Measurements from ENCODE around the gene TMEM205. TPM values are rescaled to one million over a fixed set of nuclear protein-coding genes. Genes with fewer than 3 reads are reported as not detected.
A peak's percentile ranks its signal among the peaks of the same experiment; 100 is the strongest.
"Not testable (repeated sequence)": the region's sequence is repeated elsewhere in the genome, so short reads cannot be mapped to it uniquely, and the experiment has no call there.

TMEM205 gene
- total and polyA plus RNA-seq, 4 donors, result 101 to 166 (median 127) TPM

GRCh38 chr19:11321191-11322126 lies 24.6 kb downstream of the TMEM205 start:
- Histone ChIP-seq H3K36me3 (ENCODE audit: control insufficient read depth in 4 of 4, insufficient read depth in 4 of 4, low read length in 4 of 4) (peaks cover 0 to 5% (median 1%) of the 10 kb centered on the region in 4 donors), H3K27me3 (ENCODE audit: control insufficient read depth in 3 of 3, insufficient read depth in 3 of 3, low read length in 2 of 3) (no peaks in the 10 kb centered on the region), H3K9me3 (ENCODE audit: control insufficient read depth in 4 of 4, insufficient read depth in 3 of 4, low read length in 3 of 4) (no peaks in the 10 kb centered on the region), H3K9ac (ENCODE audit: insufficient read depth in 1 of 2, low read length in 2 of 2) (peak overlapping the region in 1 of 2 donors; percentile 55), H3K27ac (ENCODE audit: low read depth in 1 of 2, low read length in 1 of 2) (peak overlapping the region in 1 of 2 donors; percentile 26), H3K4me3 (no peak overlapping the region), H3K4me1 (ENCODE audit: control insufficient read depth in 5 of 5, insufficient read depth in 5 of 5, low read length in 5 of 5) (peaks cover 0 to 37% (median 20%) of the 10 kb centered on the region in 5 donors)
- no peak for ATAC-seq (ENCODE audit: insufficient read depth, low FRiP score)
- no peak for DNase-seq
- TF ChIP-seq, protein P1, sequence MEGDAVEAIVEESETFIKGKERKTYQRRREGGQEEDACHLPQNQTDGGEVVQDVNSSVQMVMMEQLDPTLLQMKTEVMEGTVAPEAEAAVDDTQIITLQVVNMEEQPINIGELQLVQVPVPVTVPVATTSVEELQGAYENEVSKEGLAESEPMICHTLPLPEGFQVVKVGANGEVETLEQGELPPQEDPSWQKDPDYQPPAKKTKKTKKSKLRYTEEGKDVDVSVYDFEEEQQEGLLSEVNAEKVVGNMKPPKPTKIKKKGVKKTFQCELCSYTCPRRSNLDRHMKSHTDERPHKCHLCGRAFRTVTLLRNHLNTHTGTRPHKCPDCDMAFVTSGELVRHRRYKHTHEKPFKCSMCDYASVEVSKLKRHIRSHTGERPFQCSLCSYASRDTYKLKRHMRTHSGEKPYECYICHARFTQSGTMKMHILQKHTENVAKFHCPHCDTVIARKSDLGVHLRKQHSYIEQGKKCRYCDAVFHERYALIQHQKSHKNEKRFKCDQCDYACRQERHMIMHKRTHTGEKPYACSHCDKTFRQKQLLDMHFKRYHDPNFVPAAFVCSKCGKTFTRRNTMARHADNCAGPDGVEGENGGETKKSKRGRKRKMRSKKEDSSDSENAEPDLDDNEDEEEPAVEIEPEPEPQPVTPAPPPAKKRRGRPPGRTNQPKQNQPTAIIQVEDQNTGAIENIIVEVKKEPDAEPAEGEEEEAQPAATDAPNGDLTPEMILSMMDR (IDR thresholded peaks at IDR 0.05; ENCODE audit: control extremely low read depth, extremely low read depth), result no peak
- 55 to 67% methylated on average over 14 of the region's 14 CpGs for WGBS, 2 donors

- 42 to 65% methylated on average over 9 of the region's 9 CpGs for WGBS, 2 donors
- ATAC-seq (ENCODE audit: insufficient read depth, low FRiP score); H3K9me3 ChIP-seq (ENCODE audit: control insufficient read depth in 4 of 4, insufficient read depth in 3 of 4, low read length in 3 of 4); H3K27me3 ChIP-seq (ENCODE audit: control insufficient read depth in 3 of 3, insufficient read depth in 3 of 3, low read length in 2 of 3); DNase-seq; H3K4me3 ChIP-seq; H3K27ac ChIP-seq (ENCODE audit: low read depth in 1 of 2, low read length in 1 of 2); H3K9ac ChIP-seq (ENCODE audit: insufficient read depth in 1 of 2, low read length in 2 of 2); H3K36me3 ChIP-seq (ENCODE audit: control insufficient read depth in 4 of 4, insufficient read depth in 4 of 4, low read length in 4 of 4): not testable (repeated sequence)
- H3K4me1 ChIP-seq (ENCODE audit: control insufficient read depth in 5 of 5, insufficient read depth in 5 of 5, low read length in 5 of 5), result peaks cover 0 to 37% (median 20%) of the 10 kb centered on the region in 5 donors
These were observed 25.6 kb downstream of the TMEM205 start for GRCh38 chr19:11320278-11320995.

- Histone ChIP-seq H3K4me3 (no peak overlapping the region), H3K9me3 (ENCODE audit: control insufficient read depth in 4 of 4, insufficient read depth in 3 of 4, low read length in 3 of 4) (no peaks in the 10 kb centered on the region), H3K9ac (ENCODE audit: insufficient read depth in 1 of 2, low read length in 2 of 2) (no peak overlapping the region), H3K27me3 (ENCODE audit: control insufficient read depth in 3 of 3, insufficient read depth in 3 of 3, low read length in 2 of 3) (no peaks in the 10 kb centered on the region), H3K27ac (ENCODE audit: low read depth in 1 of 2, low read length in 1 of 2) (no peak overlapping the region), H3K4me1 (ENCODE audit: control insufficient read depth in 5 of 5, insufficient read depth in 5 of 5, low read length in 5 of 5) (no peaks in the 10 kb centered on the region), H3K36me3 (ENCODE audit: control insufficient read depth in 4 of 4, insufficient read depth in 4 of 4, low read length in 4 of 4) (no peaks in the 10 kb centered on the region)
- ATAC-seq (ENCODE audit: insufficient read depth, low FRiP score) (no peak), DNase-seq (peak in 2 of 3 donors; percentile 35 to 40)
- 73 to 92% methylated on average over 9 of the region's 9 CpGs for WGBS, 2 donors
- TF ChIP-seq, protein P1 (IDR thresholded peaks at IDR 0.05; ENCODE audit: control extremely low read depth, extremely low read depth), result no peak
These were observed 39.7 kb downstream of the TMEM205 start for GRCh38 chr19:11306337-11306736.

DNA sequence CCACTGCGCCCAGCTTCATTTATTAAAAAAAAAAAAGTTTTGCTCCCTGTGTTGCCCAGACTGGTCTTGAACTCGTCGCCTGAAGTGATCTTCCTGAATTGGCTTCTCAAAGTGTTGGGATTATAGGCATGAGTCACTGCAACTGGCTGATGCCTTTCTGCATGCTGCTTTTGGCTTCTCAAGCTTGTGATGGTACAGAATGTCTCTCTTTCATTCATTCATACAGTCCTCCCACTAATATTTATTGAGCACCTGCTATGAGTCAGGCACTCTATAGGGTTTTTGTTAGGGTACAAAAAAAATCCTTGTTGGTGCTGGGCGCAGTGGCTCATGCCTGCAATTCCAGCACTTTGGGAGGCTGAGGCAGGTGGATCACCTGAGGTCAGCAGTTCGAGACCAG lies 41.1 kb downstream of the TMEM205 start:
- ATAC-seq (ENCODE audit: insufficient read depth, low FRiP score) (no peak), DNase-seq (no peak)
- Histone ChIP-seq H3K27me3 (ENCODE audit: control insufficient read depth in 3 of 3, insufficient read depth in 3 of 3, low read length in 2 of 3) (no peaks in the 10 kb centered on the region), H3K4me3 (no peak overlapping the region), H3K36me3 (ENCODE audit: control insufficient read depth in 4 of 4, insufficient read depth in 4 of 4, low read length in 4 of 4) (no peaks in the 10 kb centered on the region), H3K9ac (ENCODE audit: insufficient read depth in 1 of 2, low read length in 2 of 2) (no peak overlapping the region), H3K27ac (ENCODE audit: low read depth in 1 of 2, low read length in 1 of 2) (no peak overlapping the region), H3K4me1 (ENCODE audit: control insufficient read depth in 5 of 5, insufficient read depth in 5 of 5, low read length in 5 of 5) (no peaks in the 10 kb centered on the region), H3K9me3 (ENCODE audit: control insufficient read depth in 4 of 4, insufficient read depth in 3 of 4, low read length in 3 of 4) (peaks cover 0 to 2% (median 0%) of the 10 kb centered on the region in 4 donors)
- 97 to 98% methylated on average over 5 of the region's 5 CpGs for WGBS, 2 donors
- TF ChIP-seq, protein P1 (IDR thresholded peaks at IDR 0.05; ENCODE audit: control extremely low read depth, extremely low read depth), result no peak

Measured in lung (tissue), 12 donors.